Mesendoderm (in vitro differentiated cells): ENCODE data around the gene TFF3.
"Not testable (repeated sequence)": the region's sequence is repeated elsewhere in the genome, so short reads cannot be mapped to it uniquely, and the experiment has no call there.

Experiments
- DNase-seq: peaks from one replicate; pipeline ENCODE4 v3.0.0; 2013
- H2AK5ac ChIP-seq: 2 replicates; pipeline ENCODE4 v1.6.1; 2013; ENCODE audit warnings: low read length, inconsistent platforms
- H2BK120ac ChIP-seq: 2 replicates; pipeline ENCODE4 v1.6.1; 2013; ENCODE audit warnings: low read depth, mild to moderate bottlenecking, low read length, moderate library complexity, mixed read lengths
- H2BK15ac ChIP-seq: replicated peaks from 2 replicates; pipeline ENCODE4 v1.6.1; 2013; ENCODE audit warnings: low read depth, mild to moderate bottlenecking, moderate library complexity
- H2BK5ac ChIP-seq: 2 replicates; pipeline ENCODE4 v1.6.1; 2013; ENCODE audit warnings: low read length, inconsistent platforms
- H3K18ac ChIP-seq: 2 replicates; pipeline ENCODE4 v1.6.1; 2013; ENCODE audit warnings: mild to moderate bottlenecking, low read length, mixed read lengths
- H3K23ac ChIP-seq: one replicate; pipeline ENCODE4 v1.6.1; 2013; ENCODE audit warnings: low read length
- H3K27ac ChIP-seq: 2 replicates; pipeline ENCODE4 v1.5.1; 2013; ENCODE audit warnings: low read depth, mild to moderate bottlenecking, inconsistent platforms, low read length, moderate library complexity
- H3K27me3 ChIP-seq: 2 replicates; pipeline ENCODE4 v1.6.1; 2013; ENCODE audit warnings: low read length, control low read depth, mild to moderate bottlenecking, inconsistent platforms; ENCODE audit not compliant: insufficient read depth, poor library complexity
- H3K36me3 ChIP-seq: 2 replicates; pipeline ENCODE4 v1.6.1; 2013; ENCODE audit warnings: low read length, inconsistent platforms; ENCODE audit not compliant: control insufficient read depth, insufficient read depth
- H3K4ac ChIP-seq: one replicate; pipeline ENCODE4 v1.6.1; 2013; ENCODE audit warnings: low read depth, mild to moderate bottlenecking, low read length, moderate library complexity
- H3K4me1 ChIP-seq: 2 replicates; pipeline ENCODE4 v1.6.1; 2013; ENCODE audit warnings: low read depth, low read length, inconsistent platforms; ENCODE audit not compliant: control insufficient read depth
- H3K4me2 ChIP-seq: 2 replicates; pipeline ENCODE4 v1.6.1; 2013; ENCODE audit warnings: low read length
- H3K4me3 ChIP-seq: 2 replicates; pipeline ENCODE4 v1.5.1; 2013; ENCODE audit warnings: mild to moderate bottlenecking, low read length
- H3K56ac ChIP-seq: one replicate; pipeline ENCODE4 v1.6.1; 2013; ENCODE audit warnings: low read length
- H3K79me1 ChIP-seq: 2 replicates; pipeline ENCODE4 v1.6.1; 2013; ENCODE audit warnings: low read length, inconsistent platforms
- H3K79me2 ChIP-seq: 2 replicates; pipeline ENCODE4 v1.6.1; 2013; ENCODE audit warnings: mild to moderate bottlenecking, low read length; ENCODE audit not compliant: control insufficient read depth, insufficient read depth
- H3K9ac ChIP-seq: 2 replicates; pipeline ENCODE4 v1.6.1; 2013; ENCODE audit warnings: low read length, inconsistent platforms
- H4K5ac ChIP-seq: one replicate; pipeline ENCODE4 v1.6.1; 2013; ENCODE audit warnings: low read length
- H4K8ac ChIP-seq: one replicate; pipeline ENCODE4 v1.6.1; 2013; ENCODE audit warnings: low read depth, mild to moderate bottlenecking, control low read depth, low read length, moderate library complexity
- WGBS: extraction: QIAGEN DNeasy Blood & Tissue Kit; methylation state at CpG from one replicate; pipeline ENCODE4 v1.1.7; 2013; ENCODE audit warnings: low lambda C conversion rate, missing lambda C conversion rate; ENCODE audit not compliant: insufficient coverage; ENCODE audit errors: extremely low coverage; 5-methylcytosine and 5-hydroxymethylcytosine counted together

Gene TFF3

GRCh38 chr21:42295845-42296244, 19.4 kb downstream of the TFF3 start:
- H3K4me1 ChIP-seq, result peaks cover 4% of the 10 kb centered on the region
- H2BK15ac ChIP-seq, result no peak overlapping the region
- no peak overlapping the region for H4K5ac ChIP-seq
- H2BK120ac ChIP-seq, result no peak overlapping the region
- H3K4me3 ChIP-seq, result no peak overlapping the region
- no peaks in the 10 kb centered on the region for H3K36me3 ChIP-seq
- no peak overlapping the region for H3K23ac ChIP-seq
- no peak overlapping the region for H3K4me2 ChIP-seq
- DNase-seq, result no peak
- no peak overlapping the region for H4K8ac ChIP-seq
- no peak overlapping the region for H3K18ac ChIP-seq
- no peak overlapping the region for H3K56ac ChIP-seq
- H3K79me1 ChIP-seq, result no peaks in the 10 kb centered on the region
- H3K4ac ChIP-seq, result no peak overlapping the region
- no CpG with 5 or more reads among the region's 15 CpGs for WGBS
- no peak overlapping the region for H2BK5ac ChIP-seq
- no peak overlapping the region for H3K9ac ChIP-seq
- H2AK5ac ChIP-seq, result no peak overlapping the region
- no peaks in the 10 kb centered on the region for H3K79me2 ChIP-seq
- H3K27me3 ChIP-seq, result no peaks in the 10 kb centered on the region
- H3K27ac ChIP-seq, result no peak overlapping the region

DNA sequence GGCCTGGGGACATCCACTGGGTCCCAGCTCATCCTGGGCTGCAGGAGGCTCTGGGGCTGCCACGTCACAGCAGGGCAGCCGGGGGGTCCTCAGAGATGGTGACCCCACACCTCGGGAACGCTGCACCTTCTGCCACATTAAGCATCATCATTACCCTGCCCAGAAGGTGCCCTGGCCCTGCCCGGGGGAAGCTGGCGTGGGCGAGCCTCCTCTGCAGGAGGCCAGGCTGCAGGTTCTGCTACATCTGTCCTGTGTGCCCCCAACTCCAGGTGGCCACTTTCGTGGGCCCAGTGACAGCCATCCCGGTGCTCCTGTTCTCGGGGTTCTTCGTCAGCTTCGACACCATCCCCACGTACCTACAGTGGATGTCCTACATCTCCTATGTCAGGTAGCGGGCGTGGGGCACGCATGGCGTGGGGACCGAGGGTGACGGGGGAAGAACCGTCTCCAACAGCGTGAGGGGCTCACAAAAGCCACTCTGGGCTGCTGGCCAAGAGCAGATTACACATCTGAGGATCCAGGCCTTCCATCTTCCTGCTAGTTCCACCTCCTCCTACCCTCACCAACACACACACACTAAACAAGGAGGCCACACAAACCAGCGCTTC, 20.8 kb downstream of the TFF3 start:
- Histone ChIP-seq H3K9ac (no peak overlapping the region), H3K79me1 (no peaks in the 10 kb centered on the region), H3K27ac (no peak overlapping the region), H2AK5ac (no peak overlapping the region), H2BK5ac (no peak overlapping the region), H3K56ac (no peak overlapping the region), H3K27me3 (no peaks in the 10 kb centered on the region), H4K8ac (no peak overlapping the region), H3K79me2 (no peaks in the 10 kb centered on the region), H3K4me1 (peaks cover 4% of the 10 kb centered on the region), H3K4ac (no peak overlapping the region), H3K4me2 (no peak overlapping the region), H2BK120ac (no peak overlapping the region), H3K18ac (no peak overlapping the region), H4K5ac (no peak overlapping the region), H3K4me3 (no peak overlapping the region), H3K23ac (no peak overlapping the region), H2BK15ac (no peak overlapping the region), H3K36me3 (no peaks in the 10 kb centered on the region)
- no CpG with 5 or more reads among the region's 22 CpGs for WGBS
- DNase-seq, result no peak

- no peaks in the 10 kb centered on the region for H3K36me3 ChIP-seq
- no peak overlapping the region for H3K23ac ChIP-seq
- no peak overlapping the region for H4K5ac ChIP-seq
- no peaks in the 10 kb centered on the region for H3K79me1 ChIP-seq
- no peak overlapping the region for H2AK5ac ChIP-seq
- H3K79me2 ChIP-seq, result no peaks in the 10 kb centered on the region
- H3K4me2 ChIP-seq, result no peak overlapping the region
- H2BK120ac ChIP-seq, result no peak overlapping the region
- no peak for DNase-seq
- WGBS, result 82% methylated on average over 3 of the region's 17 CpGs
- no peak overlapping the region for H2BK15ac ChIP-seq
- peaks cover 4% of the 10 kb centered on the region for H3K4me1 ChIP-seq
- H3K18ac ChIP-seq, result no peak overlapping the region
- H3K9ac ChIP-seq, result no peak overlapping the region
- H2BK5ac ChIP-seq, result no peak overlapping the region
- H3K4me3 ChIP-seq, result no peak overlapping the region
- no peak overlapping the region for H3K56ac ChIP-seq
- no peak overlapping the region for H3K27ac ChIP-seq
- no peak overlapping the region for H3K4ac ChIP-seq
- no peaks in the 10 kb centered on the region for H3K27me3 ChIP-seq
- H4K8ac ChIP-seq, result no peak overlapping the region
Measured at GRCh38 chr21:42293649-42294272, 21.4 kb downstream of the TFF3 start.

DNA sequence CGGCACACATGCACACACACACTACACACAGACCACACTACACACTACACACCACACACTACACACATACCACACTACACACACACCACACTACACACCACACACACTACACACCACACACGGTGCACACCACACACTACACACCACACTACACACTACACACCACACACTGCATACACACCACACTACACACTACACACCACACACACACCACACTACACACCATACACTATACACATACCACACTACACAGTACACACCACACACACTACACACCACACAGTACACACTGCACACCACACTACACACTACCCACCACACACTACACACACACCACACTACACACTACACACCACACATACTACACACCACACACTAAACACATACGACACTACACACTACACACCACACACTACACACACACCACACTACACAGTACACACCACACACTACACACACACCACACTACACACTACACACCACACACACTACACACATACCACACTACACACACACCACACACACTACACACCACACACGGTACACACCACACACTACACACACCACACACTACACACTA, 22.6 kb downstream of the TFF3 start:
- not testable (repeated sequence) for H3K9ac ChIP-seq, H3K4me3 ChIP-seq, H3K36me3 ChIP-seq, H3K4me2 ChIP-seq, H3K4me1 ChIP-seq, H4K5ac ChIP-seq, H2BK120ac ChIP-seq, H2AK5ac ChIP-seq, H2BK15ac ChIP-seq, H3K56ac ChIP-seq, H3K79me2 ChIP-seq, H3K27ac ChIP-seq, H3K79me1 ChIP-seq, H3K27me3 ChIP-seq, DNase-seq, H3K23ac ChIP-seq, H2BK5ac ChIP-seq, H3K18ac ChIP-seq, H4K8ac ChIP-seq, H3K4ac ChIP-seq
- 100% methylated on average over 1 of the region's 4 CpGs for WGBS

DNA sequence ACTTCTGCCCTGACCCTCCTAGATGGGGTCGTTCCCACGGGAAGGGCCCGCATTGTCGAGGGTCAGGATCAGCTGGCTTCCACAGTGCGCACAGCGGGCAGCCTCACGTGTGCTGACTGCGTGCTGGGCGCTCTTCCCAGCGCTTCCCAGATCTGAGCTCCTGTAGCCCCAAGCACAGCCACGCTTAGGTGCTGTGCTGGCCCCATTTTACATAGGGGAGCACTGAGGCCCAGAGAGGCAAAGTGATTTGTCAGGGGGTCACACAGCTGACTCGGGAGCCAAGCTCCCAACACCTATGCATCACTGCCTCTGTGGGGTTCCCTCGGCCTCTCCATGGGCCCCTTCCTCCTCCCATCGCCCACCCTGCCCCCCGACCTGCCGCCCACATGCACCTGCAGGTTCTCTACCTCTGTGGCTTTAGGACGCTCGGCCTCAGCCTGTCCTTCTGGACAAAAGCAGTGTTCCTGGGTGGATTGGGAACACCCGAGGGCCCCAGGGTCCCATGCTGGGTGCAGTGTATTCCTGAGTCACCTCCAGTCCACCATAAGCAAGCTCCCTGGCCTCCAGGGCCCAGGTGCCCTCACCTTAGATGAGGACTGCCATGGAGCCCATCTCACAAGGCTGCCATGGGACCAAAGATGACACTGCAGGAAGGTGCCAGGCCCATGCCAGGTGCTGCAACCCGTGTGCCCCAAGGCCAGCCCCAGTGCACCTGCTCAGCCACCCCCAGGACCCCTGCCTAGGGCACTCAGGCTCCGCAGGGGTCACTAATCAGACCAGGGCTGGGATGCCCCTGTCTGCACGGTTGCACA, 23.3 kb downstream of the TFF3 start:
- H3K4me3 ChIP-seq, result no peak overlapping the region
- no peak overlapping the region for H3K56ac ChIP-seq
- H4K5ac ChIP-seq, result no peak overlapping the region
- no peak overlapping the region for H4K8ac ChIP-seq
- no peak overlapping the region for H3K18ac ChIP-seq
- H2AK5ac ChIP-seq, result no peak overlapping the region
- no peaks in the 10 kb centered on the region for H3K36me3 ChIP-seq
- H2BK120ac ChIP-seq, result no peak overlapping the region
- H3K4me1 ChIP-seq, result no peaks in the 10 kb centered on the region
- H3K9ac ChIP-seq, result no peak overlapping the region
- WGBS, result no CpG with 5 or more reads among the region's 22 CpGs
- H3K4me2 ChIP-seq, result no peak overlapping the region
- no peaks in the 10 kb centered on the region for H3K79me1 ChIP-seq
- no peaks in the 10 kb centered on the region for H3K27me3 ChIP-seq
- H3K79me2 ChIP-seq, result no peaks in the 10 kb centered on the region
- DNase-seq, result no peak
- H2BK5ac ChIP-seq, result no peak overlapping the region
- no peak overlapping the region for H3K27ac ChIP-seq
- H2BK15ac ChIP-seq, result no peak overlapping the region
- H3K4ac ChIP-seq, result no peak overlapping the region
- no peak overlapping the region for H3K23ac ChIP-seq
